GM20000 (cell line): ENCODE measurements around the gene ADAMTSL4.
"Not testable (repeated sequence)": the region's sequence is repeated elsewhere in the genome, so short reads cannot be mapped to it uniquely, and the experiment has no call there.

ENCODE experiments used
- DNase-seq: peaks from one replicate; pipeline ENCODE4 v3.0.0; 2012; ENCODE audit warnings: low spot score
- TF ChIP-seq, protein P1 (sequence below): IDR thresholded peaks from 2 replicates; pipeline ENCODE4 v1.5.1; 2012; ENCODE audit warnings: mild to moderate bottlenecking, control low read depth; ENCODE audit errors: extremely low read depth, missing control alignments

The ADAMTSL4 gene

GRCh38 chr1:150561254-150561973 is 12.2 kb downstream of the ADAMTSL4 start:
- DNase-seq: no peak
- TF ChIP-seq, protein P1, sequence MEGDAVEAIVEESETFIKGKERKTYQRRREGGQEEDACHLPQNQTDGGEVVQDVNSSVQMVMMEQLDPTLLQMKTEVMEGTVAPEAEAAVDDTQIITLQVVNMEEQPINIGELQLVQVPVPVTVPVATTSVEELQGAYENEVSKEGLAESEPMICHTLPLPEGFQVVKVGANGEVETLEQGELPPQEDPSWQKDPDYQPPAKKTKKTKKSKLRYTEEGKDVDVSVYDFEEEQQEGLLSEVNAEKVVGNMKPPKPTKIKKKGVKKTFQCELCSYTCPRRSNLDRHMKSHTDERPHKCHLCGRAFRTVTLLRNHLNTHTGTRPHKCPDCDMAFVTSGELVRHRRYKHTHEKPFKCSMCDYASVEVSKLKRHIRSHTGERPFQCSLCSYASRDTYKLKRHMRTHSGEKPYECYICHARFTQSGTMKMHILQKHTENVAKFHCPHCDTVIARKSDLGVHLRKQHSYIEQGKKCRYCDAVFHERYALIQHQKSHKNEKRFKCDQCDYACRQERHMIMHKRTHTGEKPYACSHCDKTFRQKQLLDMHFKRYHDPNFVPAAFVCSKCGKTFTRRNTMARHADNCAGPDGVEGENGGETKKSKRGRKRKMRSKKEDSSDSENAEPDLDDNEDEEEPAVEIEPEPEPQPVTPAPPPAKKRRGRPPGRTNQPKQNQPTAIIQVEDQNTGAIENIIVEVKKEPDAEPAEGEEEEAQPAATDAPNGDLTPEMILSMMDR: no peak

DNA sequence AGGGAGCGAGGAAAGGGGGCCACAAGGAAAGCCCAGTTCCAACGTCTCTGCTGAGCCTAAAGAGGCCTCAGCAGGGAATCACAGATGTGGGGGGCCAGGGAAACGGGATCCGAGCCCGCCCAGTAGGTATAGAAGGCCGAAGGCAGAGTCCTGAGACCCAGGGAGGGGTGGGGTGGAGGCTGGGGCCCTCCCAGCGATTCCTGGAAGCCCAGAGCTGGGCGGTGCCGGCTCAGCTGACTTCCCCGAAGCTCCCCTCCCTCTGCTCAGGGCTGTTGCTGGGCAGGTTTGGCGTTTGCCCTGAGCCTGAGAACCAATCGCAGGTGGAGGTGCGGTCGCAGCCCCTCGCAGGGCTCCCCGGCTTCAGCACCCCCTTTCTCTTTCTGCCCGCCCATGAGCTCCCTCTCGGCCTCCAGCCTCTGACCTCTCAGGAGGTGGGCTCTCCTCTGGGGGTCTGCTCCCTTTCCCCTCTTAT is 12.8 kb downstream of the ADAMTSL4 start:
- DNase-seq: peak; percentile 87

DNA sequence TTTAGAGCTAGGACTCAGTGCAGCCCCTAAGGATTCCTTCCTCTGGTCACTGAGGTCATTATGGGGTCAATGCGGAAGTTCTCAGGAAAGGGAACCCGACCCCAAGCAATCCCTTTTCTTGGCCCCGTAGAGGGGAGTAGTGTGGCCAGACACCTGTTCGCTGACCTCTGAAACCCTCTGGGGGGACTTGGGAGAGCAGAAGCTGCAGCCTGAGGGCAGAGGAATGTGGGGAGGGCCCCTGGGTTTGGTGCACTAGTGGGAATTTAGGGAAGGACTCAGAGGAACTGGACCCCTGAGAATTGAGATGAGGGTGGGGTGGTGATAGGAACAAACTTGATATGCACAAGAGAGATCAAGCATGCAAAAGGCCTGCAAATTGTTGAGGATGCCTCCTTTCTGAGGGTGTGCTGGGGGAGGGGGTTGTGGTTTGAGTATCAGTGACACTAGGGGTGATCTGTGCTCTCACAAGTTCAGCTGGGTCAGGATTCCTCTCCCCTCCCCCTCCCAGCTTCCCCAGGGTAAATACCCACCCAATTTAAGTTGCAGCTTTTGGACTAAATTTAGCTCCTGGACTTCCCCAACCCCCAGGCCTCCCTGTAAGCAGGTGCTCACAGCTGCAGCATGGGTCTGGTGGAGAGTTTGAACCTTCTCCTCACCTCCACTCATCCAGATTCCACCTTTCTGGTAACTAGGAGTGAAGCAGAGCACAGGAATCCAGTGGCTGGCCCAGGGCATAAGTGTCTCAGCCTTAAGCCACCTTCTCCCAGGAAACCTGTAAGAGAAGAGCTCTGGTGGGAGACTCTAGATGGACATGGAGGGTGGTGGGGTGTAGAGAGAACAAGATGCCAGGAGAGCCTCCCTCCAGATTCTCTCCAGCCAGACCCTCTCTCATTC is 13.5 kb downstream of the ADAMTSL4 start:
- DNase-seq: peak; percentile 87
- TF ChIP-seq, protein P1: no peak

More for the DNA sequence above, 12.8 kb downstream of the ADAMTSL4 start:
- TF ChIP-seq, protein P1: no peak

GRCh38 chr1:150563340-150564038 is 14.3 kb downstream of the ADAMTSL4 start:
- TF ChIP-seq, protein P1: no peak
- no peak for DNase-seq

DNA sequence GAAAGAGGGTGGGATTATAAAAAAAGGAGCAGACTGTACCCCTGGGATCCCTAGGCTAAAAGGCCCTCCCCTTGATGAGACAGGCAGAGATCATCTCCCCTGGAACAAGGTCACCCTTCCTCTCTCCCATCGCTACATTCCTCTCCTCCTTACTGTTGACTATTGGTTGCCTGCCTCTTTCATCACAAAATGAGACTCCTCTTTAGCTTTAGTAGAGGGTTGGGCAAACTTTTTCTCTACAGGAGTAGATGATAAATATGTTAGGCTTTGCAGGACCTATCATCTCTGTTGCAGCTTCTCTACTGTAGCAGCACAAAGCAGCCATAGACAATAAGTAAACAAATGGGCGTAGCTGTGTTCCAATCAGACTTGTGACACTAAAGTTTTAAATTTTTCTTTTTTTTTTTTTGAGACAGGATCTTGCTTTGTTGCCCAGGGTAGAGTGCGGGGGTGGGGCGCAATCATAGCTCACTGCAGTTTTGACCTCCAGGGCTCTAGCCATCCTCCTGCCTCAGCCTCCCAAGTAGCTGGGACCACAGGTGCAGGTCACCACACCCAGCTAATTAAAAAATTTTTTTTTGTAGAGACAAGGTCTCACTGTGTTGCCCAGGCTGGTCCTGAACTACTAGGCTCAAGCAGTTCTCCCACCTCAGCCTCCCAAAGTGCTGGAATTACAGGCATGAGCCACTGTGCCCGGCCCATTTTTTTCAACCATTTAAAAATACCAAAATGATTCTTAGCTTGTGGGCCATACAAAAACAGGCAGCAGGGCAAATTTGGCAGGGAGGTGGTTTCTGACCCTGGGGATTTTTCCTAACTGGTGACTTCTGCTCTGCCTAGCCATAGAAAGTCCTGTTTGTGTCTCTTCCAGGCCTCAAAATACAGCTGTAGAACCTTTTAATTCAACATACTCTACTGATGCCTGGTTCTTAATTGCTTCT is 15.1 kb downstream of the ADAMTSL4 start:
- TF ChIP-seq, protein P1: no peak
- DNase-seq: no peak

DNA sequence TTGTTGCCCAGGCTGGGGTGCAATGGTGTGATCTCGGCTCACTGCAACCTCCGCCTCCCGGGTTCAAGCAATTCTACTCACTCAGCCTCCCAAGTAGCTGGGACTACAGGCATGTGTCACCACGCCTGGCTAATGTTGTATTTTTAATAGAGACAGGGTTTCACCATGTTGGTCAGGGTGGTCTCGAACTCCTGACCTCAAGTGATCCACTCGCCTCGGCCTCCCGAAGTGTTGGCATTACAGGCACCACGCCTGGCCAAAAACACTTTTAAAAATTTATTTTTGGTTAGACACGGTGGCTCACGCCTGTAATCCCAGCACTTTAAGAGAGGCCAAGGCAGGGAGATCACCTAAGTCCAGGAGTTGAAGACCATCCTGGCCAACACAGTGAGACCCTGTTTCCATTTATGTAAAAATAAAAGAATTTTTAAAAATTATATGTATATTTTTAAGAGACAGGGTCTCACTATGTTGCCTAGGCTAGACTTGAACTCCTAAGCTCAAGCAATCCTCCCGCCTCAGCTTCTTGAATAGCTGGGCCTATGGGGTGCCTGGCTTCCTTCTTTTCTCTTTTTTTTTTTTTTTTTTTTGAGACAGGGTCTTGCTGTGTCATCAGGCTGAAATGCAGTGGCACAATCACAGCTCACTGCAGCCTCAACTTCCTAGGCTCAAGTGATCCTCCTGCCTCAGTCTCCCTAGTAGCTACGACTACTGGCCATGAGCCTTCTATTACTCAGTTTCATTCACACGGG is 16.2 kb downstream of the ADAMTSL4 start:
- DNase-seq: not testable (repeated sequence)
